Measurements from ENCODE around the gene ATP1A1. TPM values are rescaled to one million over a fixed set of nuclear protein-coding genes. Genes with fewer than 3 reads are reported as not detected.

The ATP1A1 gene
- total RNA-seq, 1 donor from 2014 or later, result 255 TPM

GRCh38 chr1:116420417-116421200 is 47.6 kb downstream of the ATP1A1 start:
- Histone ChIP-seq H3K36me3 (no peaks in the 10 kb centered on the region), H3K27ac (no peak overlapping the region), H3K4me1 (peaks cover 0 to 8% of the 10 kb centered on the region in 2 donors), H3K27me3 (no peaks in the 10 kb centered on the region), H3K9me3 (no peaks in the 10 kb centered on the region), H3K4me3 (no peak overlapping the region)
- intact Hi-C loops (cut with DNase I), result no loop called here
- DNase-seq (ENCODE audit: low spot score in 2 of 2), result no peak
- TF ChIP-seq CTCF (IDR thresholded peaks at IDR 0.05), result no peak

- Histone ChIP-seq H3K4me1 (no peaks in the 10 kb centered on the region), H3K27ac (no peak overlapping the region), H3K4me3 (no peak overlapping the region), H3K36me3 (no peaks in the 10 kb centered on the region), H3K27me3 (no peaks in the 10 kb centered on the region), H3K9me3 (no peaks in the 10 kb centered on the region)
- intact Hi-C loops (cut with DNase I), result no loop called here
- no peak for TF ChIP-seq CTCF (IDR thresholded peaks at IDR 0.05)
- no peak for DNase-seq (ENCODE audit: low spot score in 2 of 2)
These were observed 51.4 kb downstream of the ATP1A1 start for GRCh38 chr1:116424438-116424837.

GRCh38 chr1:116424863-116425262 is 51.8 kb downstream of the ATP1A1 start:
- no peaks in the 10 kb centered on the region for H3K36me3 ChIP-seq
- TF ChIP-seq CTCF (IDR thresholded peaks at IDR 0.05), result no peak
- no peak overlapping the region for H3K4me3 ChIP-seq
- H3K9me3 ChIP-seq, result no peaks in the 10 kb centered on the region
- H3K4me1 ChIP-seq, result no peaks in the 10 kb centered on the region
- no peaks in the 10 kb centered on the region for H3K27me3 ChIP-seq
- H3K27ac ChIP-seq, result no peak overlapping the region
- DNase-seq (ENCODE audit: low spot score in 2 of 2), result no peak
- intact Hi-C loops (cut with DNase I), result no loop called here

- H3K4me3 ChIP-seq, result no peak overlapping the region
- H3K27me3 ChIP-seq, result no peaks in the 10 kb centered on the region
- H3K27ac ChIP-seq, result no peak overlapping the region
- H3K9me3 ChIP-seq, result no peaks in the 10 kb centered on the region
- no peaks in the 10 kb centered on the region for H3K36me3 ChIP-seq
- intact Hi-C loops (cut with DNase I), result no loop called here
- H3K4me1 ChIP-seq, result no peaks in the 10 kb centered on the region
- no peak for DNase-seq (ENCODE audit: low spot score in 2 of 2)
- no peak for TF ChIP-seq CTCF (IDR thresholded peaks at IDR 0.05)
These were observed 52.9 kb downstream of the ATP1A1 start for GRCh38 chr1:116425987-116426386.

- no peaks in the 10 kb centered on the region for H3K27me3 ChIP-seq
- H3K36me3 ChIP-seq, result no peaks in the 10 kb centered on the region
- H3K4me1 ChIP-seq, result no peaks in the 10 kb centered on the region
- TF ChIP-seq CTCF (IDR thresholded peaks at IDR 0.05), result no peak
- H3K9me3 ChIP-seq, result no peaks in the 10 kb centered on the region
- DNase-seq (ENCODE audit: low spot score in 2 of 2), result no peak
- H3K4me3 ChIP-seq, result no peak overlapping the region
- intact Hi-C loops (cut with DNase I), result no loop called here
- no peak overlapping the region for H3K27ac ChIP-seq
These were observed 53.4 kb downstream of the ATP1A1 start for GRCh38 chr1:116426401-116426800.
